ENCODE measurements around the gene C5AR1. TPM values are rescaled to one million over a fixed set of nuclear protein-coding genes. Genes with fewer than 3 reads are reported as not detected.

The C5AR1 gene
- total and polyA plus RNA-seq, 2 donors from 2014 or later = 6.5 to 26.6 TPM

DNA sequence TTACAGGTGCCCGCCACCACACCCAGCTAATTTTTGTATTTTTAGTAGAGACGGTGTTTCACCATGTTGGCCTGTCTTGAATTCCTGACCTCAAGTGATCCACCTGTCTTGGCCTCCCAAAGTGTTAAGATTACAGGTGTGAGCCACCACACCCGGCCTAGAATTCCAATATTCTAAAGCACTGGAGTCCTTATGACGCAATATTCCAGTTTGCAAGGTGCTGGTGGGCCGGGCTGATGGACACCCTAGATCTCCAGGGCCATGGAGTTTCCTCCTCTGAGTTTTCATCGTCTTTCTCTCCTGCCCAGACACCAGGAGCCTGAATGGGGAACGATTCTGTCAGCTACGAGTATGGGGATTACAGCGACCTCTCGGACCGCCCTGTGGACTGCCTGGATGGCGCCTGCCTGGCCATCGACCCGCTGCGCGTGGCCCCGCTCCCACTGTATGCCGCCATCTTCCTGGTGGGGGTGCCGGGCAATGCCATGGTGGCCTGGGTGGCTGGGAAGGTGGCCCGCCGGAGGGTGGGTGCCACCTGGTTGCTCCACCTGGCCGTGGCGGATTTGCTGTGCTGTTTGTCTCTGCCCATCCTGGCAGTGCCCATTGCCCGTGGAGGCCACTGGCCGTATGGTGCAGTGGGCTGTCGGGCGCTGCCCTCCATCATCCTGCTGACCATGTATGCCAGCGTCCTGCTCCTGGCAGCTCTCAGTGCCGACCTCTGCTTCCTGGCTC, 31.0 kb downstream of the C5AR1 start:
- FAIRE-seq (no peak), DNase-seq (peak in 1 of 5 donors; percentile 70)
- H3K9me3 ChIP-seq (ENCODE audit: control insufficient read depth in 2 of 3, insufficient read depth in 1 of 3, low read length in 3 of 3) = no peaks in the 10 kb centered on the region
- TF ChIP-seq, protein P1, sequence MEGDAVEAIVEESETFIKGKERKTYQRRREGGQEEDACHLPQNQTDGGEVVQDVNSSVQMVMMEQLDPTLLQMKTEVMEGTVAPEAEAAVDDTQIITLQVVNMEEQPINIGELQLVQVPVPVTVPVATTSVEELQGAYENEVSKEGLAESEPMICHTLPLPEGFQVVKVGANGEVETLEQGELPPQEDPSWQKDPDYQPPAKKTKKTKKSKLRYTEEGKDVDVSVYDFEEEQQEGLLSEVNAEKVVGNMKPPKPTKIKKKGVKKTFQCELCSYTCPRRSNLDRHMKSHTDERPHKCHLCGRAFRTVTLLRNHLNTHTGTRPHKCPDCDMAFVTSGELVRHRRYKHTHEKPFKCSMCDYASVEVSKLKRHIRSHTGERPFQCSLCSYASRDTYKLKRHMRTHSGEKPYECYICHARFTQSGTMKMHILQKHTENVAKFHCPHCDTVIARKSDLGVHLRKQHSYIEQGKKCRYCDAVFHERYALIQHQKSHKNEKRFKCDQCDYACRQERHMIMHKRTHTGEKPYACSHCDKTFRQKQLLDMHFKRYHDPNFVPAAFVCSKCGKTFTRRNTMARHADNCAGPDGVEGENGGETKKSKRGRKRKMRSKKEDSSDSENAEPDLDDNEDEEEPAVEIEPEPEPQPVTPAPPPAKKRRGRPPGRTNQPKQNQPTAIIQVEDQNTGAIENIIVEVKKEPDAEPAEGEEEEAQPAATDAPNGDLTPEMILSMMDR (IDR thresholded peaks at IDR 0.05; ENCODE audit: borderline replicate concordance, extremely low read depth, insufficient read depth) = no peak
- H3K27ac ChIP-seq (ENCODE audit: low read depth in 2 of 2, low read length in 2 of 2) = no peak overlapping the region
- intact Hi-C loops (cut with DNase I) = no loop called here
- H3K4me3 ChIP-seq (ENCODE audit: low read length in 3 of 3) = no peak overlapping the region
- H3K27me3 ChIP-seq (ENCODE audit: control insufficient read depth, insufficient read depth, low read length) = no peaks in the 10 kb centered on the region
- no peaks in the 10 kb centered on the region for H3K36me3 ChIP-seq (ENCODE audit: control insufficient read depth in 2 of 3, insufficient read depth in 3 of 3, low read length in 3 of 3)
- H3K9ac ChIP-seq (ENCODE audit: low read length in 3 of 3) = no peak overlapping the region
- no peaks in the 10 kb centered on the region for H3K4me1 ChIP-seq (ENCODE audit: control insufficient read depth in 2 of 3, insufficient read depth in 2 of 3, low read depth in 1 of 3, low read length in 3 of 3)

DNA sequence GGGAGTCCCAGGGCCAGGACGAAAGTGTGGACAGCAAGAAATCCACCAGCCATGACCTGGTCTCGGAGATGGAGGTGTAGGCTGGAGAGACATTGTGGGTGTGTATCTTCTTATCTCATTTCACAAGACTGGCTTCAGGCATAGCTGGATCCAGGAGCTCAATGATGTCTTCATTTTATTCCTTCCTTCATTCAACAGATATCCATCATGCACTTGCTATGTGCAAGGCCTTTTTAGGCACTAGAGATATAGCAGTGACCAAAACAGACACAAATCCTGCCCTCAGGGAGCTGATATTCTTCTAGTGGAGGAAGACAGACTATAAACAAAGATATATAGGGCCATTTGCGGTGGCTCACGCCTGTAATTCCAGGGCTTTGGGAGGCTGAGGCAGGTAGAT, 32.1 kb downstream of the C5AR1 start:
- no peak for FAIRE-seq
- Histone ChIP-seq H3K4me1 (ENCODE audit: control insufficient read depth in 2 of 3, insufficient read depth in 2 of 3, low read depth in 1 of 3, low read length in 3 of 3) (no peaks in the 10 kb centered on the region), H3K36me3 (ENCODE audit: control insufficient read depth in 2 of 3, insufficient read depth in 3 of 3, low read length in 3 of 3) (no peaks in the 10 kb centered on the region), H3K27ac (ENCODE audit: low read depth in 2 of 2, low read length in 2 of 2) (no peak overlapping the region), H3K9ac (ENCODE audit: low read length in 3 of 3) (no peak overlapping the region), H3K27me3 (ENCODE audit: control insufficient read depth, insufficient read depth, low read length) (no peaks in the 10 kb centered on the region), H3K4me3 (ENCODE audit: low read length in 3 of 3) (no peak overlapping the region), H3K9me3 (ENCODE audit: control insufficient read depth in 2 of 3, insufficient read depth in 1 of 3, low read length in 3 of 3) (no peaks in the 10 kb centered on the region)
- intact Hi-C loops (cut with DNase I) = no loop called here
- TF ChIP-seq, protein P1 (IDR thresholded peaks at IDR 0.05; ENCODE audit: borderline replicate concordance, extremely low read depth, insufficient read depth) = no peak
- DNase-seq = no peak

DNA sequence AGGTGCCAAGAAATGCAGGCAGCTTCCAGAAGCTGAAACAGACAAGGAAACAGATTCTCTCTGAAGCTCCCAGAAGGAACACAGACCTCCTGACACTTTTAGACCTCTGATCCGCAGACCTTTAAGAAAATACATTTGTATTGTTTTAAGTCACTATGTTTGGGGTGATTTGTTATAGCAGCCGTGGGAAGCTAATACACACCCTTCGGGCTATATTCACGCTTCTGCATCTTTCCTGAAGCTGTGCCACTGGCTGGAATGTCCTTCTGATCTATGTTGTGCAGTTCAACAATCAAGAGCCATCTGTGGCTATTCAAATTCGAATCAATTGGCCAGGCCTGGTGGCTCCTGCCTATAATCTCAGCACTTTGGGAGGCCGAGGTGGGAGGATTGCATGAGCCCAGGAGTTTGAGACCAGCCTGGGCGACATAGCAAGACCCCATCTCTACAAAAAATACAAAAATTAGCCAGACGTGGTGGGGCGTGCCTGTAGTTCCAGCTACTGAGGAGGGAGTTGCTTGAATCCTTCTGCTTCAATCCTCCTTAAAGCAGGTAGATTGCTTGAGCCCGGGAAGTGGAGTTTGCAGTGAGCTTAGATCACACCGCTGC, 33.6 kb downstream of the C5AR1 start:
- Histone ChIP-seq H3K9me3 (ENCODE audit: control insufficient read depth in 2 of 3, insufficient read depth in 1 of 3, low read length in 3 of 3) (no peaks in the 10 kb centered on the region), H3K4me3 (ENCODE audit: low read length in 3 of 3) (no peak overlapping the region), H3K27me3 (ENCODE audit: control insufficient read depth, insufficient read depth, low read length) (no peaks in the 10 kb centered on the region), H3K36me3 (ENCODE audit: control insufficient read depth in 2 of 3, insufficient read depth in 3 of 3, low read length in 3 of 3) (no peaks in the 10 kb centered on the region), H3K9ac (ENCODE audit: low read length in 3 of 3) (no peak overlapping the region), H3K4me1 (ENCODE audit: control insufficient read depth in 2 of 3, insufficient read depth in 2 of 3, low read depth in 1 of 3, low read length in 3 of 3) (no peaks in the 10 kb centered on the region), H3K27ac (ENCODE audit: low read depth in 2 of 2, low read length in 2 of 2) (no peak overlapping the region)
- FAIRE-seq (no peak), DNase-seq (no peak)
- intact Hi-C loops (cut with DNase I) = no loop called here
- TF ChIP-seq, protein P1 (IDR thresholded peaks at IDR 0.05; ENCODE audit: borderline replicate concordance, extremely low read depth, insufficient read depth) = no peak

All from kidney (tissue), 14 donors.